Transverse colon (tissue), 4 donors: Measurements from ENCODE around the gene EEFSEC. TPM values are rescaled to one million over a fixed set of nuclear protein-coding genes. Genes with fewer than 3 reads are reported as not detected.

Experiments
- DNase-seq: peaks from one replicate; pipeline ENCODE4 v3.0.0-alpha.2; 2019
- H3K27ac ChIP-seq, 4 donors: fragments of 200-600 bp; sonication (generic); 2 replicates each; pipeline ENCODE4 v1.5.1; 2016 to 2018; ENCODE audit warnings: inconsistent platforms in 4 of 4
- H3K27me3 ChIP-seq: fragments of 200-600 bp; sonication (generic); 2 replicates; pipeline ENCODE4 v1.5.1; 2017; ENCODE audit warnings: inconsistent platforms
- H3K36me3 ChIP-seq, 4 donors: fragments of 200-600 bp; sonication (generic); 2 replicates each; pipeline ENCODE4 v1.5.1; 2017 to 2019; ENCODE audit warnings: inconsistent platforms in 4 of 4
- H3K4me1 ChIP-seq, 4 donors: fragments of 200-600 bp; sonication (generic); 2 replicates each; pipeline ENCODE4 v1.5.1; 2017 to 2020; ENCODE audit warnings: inconsistent platforms in 4 of 4
- H3K4me3 ChIP-seq, 4 donors: fragments of 200-600 bp; sonication (generic); 1 replicate in 1 of 4; 2 replicates in 3 of 4; pipeline versions ENCODE4 v1.5.1 to v1.6.1; 2017 to 2019; ENCODE audit warnings: inconsistent platforms in 4 of 4
- H3K9me3 ChIP-seq, 2 donors: fragments of 200-600 bp; sonication (generic); 2 replicates each; pipeline ENCODE4 v1.5.1; 2017 to 2019; ENCODE audit warnings: inconsistent platforms in 2 of 2
- EP300 ChIP-seq: sonication (generic); formaldehyde crosslinking; IDR thresholded peaks from one replicate; pipeline ENCODE4 v1.6.1; 2017; ENCODE audit warnings: antibody characterized with exemption, low read depth
- POLR2A ChIP-seq: fragments of 450-650 bp; IDR thresholded peaks from one replicate; pipeline ENCODE4 v1.6.1; 2016; ENCODE audit warnings: antibody characterized with exemption, mild to moderate bottlenecking, moderate library complexity
- POLR2AphosphoS5 ChIP-seq, 3 donors: sonication (generic); formaldehyde crosslinking; IDR thresholded peaks; one replicate each; pipeline ENCODE4 v1.6.1; 2016; ENCODE audit warnings: antibody characterized with exemption in 3 of 3
- WGBS, 2 donors: methylation state at CpG; one replicate each; pipeline ENCODE4 v1.1.5; 2018; ENCODE audit warnings: low coverage in 1 of 2; 5-methylcytosine and 5-hydroxymethylcytosine counted together
- in situ Hi-C, 4 donors: fragments of 200-750 bp; cut with MboI; loops; one replicate each; pipeline versions ENCODE4 v1.15.0 to v1.15.1; 2017; ENCODE audit warnings: low sequenced_read_pairs in 3 of 4, low pct_ligation_motif_present in 1 of 4, low pct_unique_long_range_greater_than_20kb in 1 of 4
- intact Hi-C: fragments of 100-400 bp; cut with DNase I; formaldehyde crosslinking; loops from one replicate; pipeline ENCODE4 v1.15.1; 2023; ENCODE audit warnings: low total_unique reads
- total RNA-seq, 4 donors: library from RNA; depleted of rRNA; stranded (reverse); fragments of >200 nt; gene quantifications; one replicate each; pipeline ENCODE4 v1.1.0, GENCODE V29; 2016
- TF ChIP-seq, protein P1 (sequence below), 5 experiments: fragments of 200-600 bp in 3 of 5; fragments of 450-650 bp in 2 of 5; sonication (generic) in 3 of 5; IDR thresholded peaks; 1 replicate in 2 of 5; 2 replicates in 3 of 5; pipeline ENCODE4 v1.5.1; 2016 to 2017; ENCODE audit warnings: antibody characterized with exemption in 5 of 5, inconsistent platforms in 3 of 5, mild to moderate bottlenecking in 2 of 5, moderate library complexity in 1 of 5

The EEFSEC gene
- total RNA-seq, 4 donors from 2014 or later: 10.3 to 16.8 (median 14.2) TPM

- no peaks in the 10 kb centered on the region for H3K9me3 ChIP-seq
- no peak for DNase-seq
Observed at GRCh38 chr3:128276146-128276435, 122.8 kb downstream of the EEFSEC start.

GRCh38 chr3:128276577-128277183 lies 123.4 kb downstream of the EEFSEC start:
- H3K27ac ChIP-seq: no peak overlapping the region
- DNase-seq: no peak
- 83 to 93% methylated on average over 3 to 5 of the region's 5 CpGs for WGBS, 2 donors
- TF ChIP-seq POLR2A (no peak), POLR2AphosphoS5 (IDR thresholded peaks at IDR 0.05) (no peak), EP300 (no peak)
- TF ChIP-seq, protein P1, sequence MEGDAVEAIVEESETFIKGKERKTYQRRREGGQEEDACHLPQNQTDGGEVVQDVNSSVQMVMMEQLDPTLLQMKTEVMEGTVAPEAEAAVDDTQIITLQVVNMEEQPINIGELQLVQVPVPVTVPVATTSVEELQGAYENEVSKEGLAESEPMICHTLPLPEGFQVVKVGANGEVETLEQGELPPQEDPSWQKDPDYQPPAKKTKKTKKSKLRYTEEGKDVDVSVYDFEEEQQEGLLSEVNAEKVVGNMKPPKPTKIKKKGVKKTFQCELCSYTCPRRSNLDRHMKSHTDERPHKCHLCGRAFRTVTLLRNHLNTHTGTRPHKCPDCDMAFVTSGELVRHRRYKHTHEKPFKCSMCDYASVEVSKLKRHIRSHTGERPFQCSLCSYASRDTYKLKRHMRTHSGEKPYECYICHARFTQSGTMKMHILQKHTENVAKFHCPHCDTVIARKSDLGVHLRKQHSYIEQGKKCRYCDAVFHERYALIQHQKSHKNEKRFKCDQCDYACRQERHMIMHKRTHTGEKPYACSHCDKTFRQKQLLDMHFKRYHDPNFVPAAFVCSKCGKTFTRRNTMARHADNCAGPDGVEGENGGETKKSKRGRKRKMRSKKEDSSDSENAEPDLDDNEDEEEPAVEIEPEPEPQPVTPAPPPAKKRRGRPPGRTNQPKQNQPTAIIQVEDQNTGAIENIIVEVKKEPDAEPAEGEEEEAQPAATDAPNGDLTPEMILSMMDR (IDR thresholded peaks at IDR 0.05): no peak
- in situ Hi-C loops (no loop called here), intact Hi-C loops (no loop called here)
- H3K4me3 ChIP-seq: no peak overlapping the region
- H3K27me3 ChIP-seq: no peaks in the 10 kb centered on the region
- peaks cover 0 to 17% (median 3%) of the 10 kb centered on the region in 4 donors for H3K4me1 ChIP-seq
- no peaks in the 10 kb centered on the region for H3K36me3 ChIP-seq
- H3K9me3 ChIP-seq: no peaks in the 10 kb centered on the region

More at GRCh38 chr3:128276146-128276435, 122.8 kb downstream of the EEFSEC start:
- Histone ChIP-seq H3K36me3 (no peaks in the 10 kb centered on the region), H3K27me3 (no peaks in the 10 kb centered on the region), H3K27ac (no peak overlapping the region), H3K4me3 (no peak overlapping the region), H3K4me1 (peaks cover 0 to 13% (median 1%) of the 10 kb centered on the region in 4 donors)
- intact Hi-C loops: no loop called here
- 89 to 100% methylated on average over 1 to 3 of the region's 3 CpGs for WGBS, 2 donors
- in situ Hi-C loops: no loop called here
- TF ChIP-seq, protein P1 (IDR thresholded peaks at IDR 0.05): no peak
- TF ChIP-seq POLR2A: no peak
- no peak for TF ChIP-seq POLR2AphosphoS5 (IDR thresholded peaks at IDR 0.05)
- TF ChIP-seq EP300: no peak

DNA sequence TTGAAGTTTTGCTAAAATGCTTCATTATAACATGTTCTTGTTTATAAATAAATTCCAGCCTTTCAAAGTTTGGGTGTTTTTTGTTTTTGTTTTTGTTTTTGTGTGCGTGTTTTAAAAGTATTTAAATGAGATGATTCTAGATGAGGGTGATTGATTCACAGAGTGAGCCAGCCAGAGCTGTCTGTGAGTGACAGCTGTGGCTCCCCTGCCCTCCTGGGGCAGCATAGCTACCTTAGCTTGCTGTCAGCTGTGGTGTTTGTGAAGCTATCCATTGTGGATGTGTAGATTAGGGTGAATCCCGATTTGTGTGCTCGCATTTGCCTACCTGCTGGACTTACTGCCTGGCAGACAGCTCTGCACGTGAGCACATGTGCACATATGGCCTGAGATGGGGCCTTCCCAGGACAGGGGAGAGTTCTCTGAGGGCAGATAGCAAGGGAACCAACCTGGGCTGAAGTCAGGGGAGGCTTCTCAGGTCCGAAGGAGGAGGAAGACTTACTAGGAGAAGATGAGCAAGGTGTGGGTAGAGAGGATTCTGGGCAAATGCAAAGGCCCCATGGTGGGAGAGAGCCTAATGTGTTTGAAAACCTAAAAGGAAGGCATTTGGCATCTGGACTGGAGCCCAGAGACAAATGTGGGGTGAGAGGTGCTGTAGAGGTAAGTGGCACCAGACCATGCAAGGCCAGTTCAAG lies 124.2 kb downstream of the EEFSEC start:
- peaks cover 0 to 23% (median 5%) of the 10 kb centered on the region in 4 donors for H3K4me1 ChIP-seq
- no peaks in the 10 kb centered on the region for H3K27me3 ChIP-seq
- no peaks in the 10 kb centered on the region for H3K36me3 ChIP-seq
- no peaks in the 10 kb centered on the region for H3K9me3 ChIP-seq
- in situ Hi-C loops (no loop called here), intact Hi-C loops (no loop called here)
- H3K27ac ChIP-seq: no peak overlapping the region
- TF ChIP-seq POLR2AphosphoS5 (IDR thresholded peaks at IDR 0.05): no peak
- TF ChIP-seq EP300: no peak
- TF ChIP-seq, protein P1 (IDR thresholded peaks at IDR 0.05): no peak
- no peak for TF ChIP-seq POLR2A
- no peak overlapping the region for H3K4me3 ChIP-seq
- 94 to 100% methylated on average over 2 to 5 of the region's 5 CpGs for WGBS, 2 donors
- DNase-seq: no peak

- 71 to 73% methylated on average over 3 of the region's 3 CpGs for WGBS, 2 donors
- intact Hi-C loops (no loop called here), in situ Hi-C loops (no loop called here)
- Histone ChIP-seq H3K9me3 (no peaks in the 10 kb centered on the region), H3K4me1 (peaks cover 0 to 23% (median 5%) of the 10 kb centered on the region in 4 donors), H3K4me3 (no peak overlapping the region), H3K27ac (no peak overlapping the region), H3K36me3 (no peaks in the 10 kb centered on the region), H3K27me3 (no peaks in the 10 kb centered on the region)
- no peak for TF ChIP-seq EP300
- no peak for TF ChIP-seq POLR2A
- TF ChIP-seq, protein P1 (IDR thresholded peaks at IDR 0.05): no peak
- no peak for TF ChIP-seq POLR2AphosphoS5 (IDR thresholded peaks at IDR 0.05)
- DNase-seq: no peak
Observed at GRCh38 chr3:128278130-128278529, 124.8 kb downstream of the EEFSEC start.
